Islet of Langerhans (tissue), 1 donor: ENCODE results near the gene ARHGAP6.
"Not testable (repeated sequence)": the region's sequence is repeated elsewhere in the genome, so short reads cannot be mapped to it uniquely, and the experiment has no call there.

ENCODE experiments used
- FAIRE-seq: peaks from one replicate; lab custom pipeline; 2011; peaks lifted over from hg19 to GRCh38; lab: Jason Lieb, UNC

ARHGAP6 gene

GRCh38 chrX:11641349-11642065 lies 24.2 kb downstream of the ARHGAP6 start:
- FAIRE-seq, result no peak

GRCh38 chrX:11640089-11640488 lies 25.6 kb downstream of the ARHGAP6 start:
- FAIRE-seq, result no peak

- no peak for FAIRE-seq
Measured at GRCh38 chrX:11632732-11633131, 33.0 kb downstream of the ARHGAP6 start.

- FAIRE-seq, result no peak
Measured at GRCh38 chrX:11629593-11630211, 36.0 kb downstream of the ARHGAP6 start.

GRCh38 chrX:11628399-11628798 lies 37.3 kb downstream of the ARHGAP6 start:
- no peak for FAIRE-seq

- FAIRE-seq, result peak; percentile 79
Measured at GRCh38 chrX:11626351-11626750, 39.4 kb downstream of the ARHGAP6 start.

DNA sequence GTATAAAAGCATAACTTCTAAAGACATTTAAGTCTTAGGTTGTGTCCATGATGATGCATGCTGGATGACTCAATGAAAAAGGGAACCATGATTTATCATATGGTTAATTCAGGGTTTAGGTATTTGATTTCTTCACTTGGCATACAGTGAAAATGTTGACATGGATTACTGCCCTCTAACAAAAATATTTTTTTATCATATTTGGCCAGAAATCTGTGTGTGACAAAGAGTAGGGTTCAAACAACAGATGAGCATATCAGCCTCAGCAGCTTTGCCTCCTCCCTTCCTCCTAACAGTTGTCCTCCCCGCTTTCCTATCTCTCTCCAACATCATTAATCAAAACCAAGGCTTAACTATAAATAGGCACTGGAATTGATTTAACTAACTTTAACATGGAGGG lies 46.3 kb downstream of the ARHGAP6 start:
- FAIRE-seq, result no peak

DNA sequence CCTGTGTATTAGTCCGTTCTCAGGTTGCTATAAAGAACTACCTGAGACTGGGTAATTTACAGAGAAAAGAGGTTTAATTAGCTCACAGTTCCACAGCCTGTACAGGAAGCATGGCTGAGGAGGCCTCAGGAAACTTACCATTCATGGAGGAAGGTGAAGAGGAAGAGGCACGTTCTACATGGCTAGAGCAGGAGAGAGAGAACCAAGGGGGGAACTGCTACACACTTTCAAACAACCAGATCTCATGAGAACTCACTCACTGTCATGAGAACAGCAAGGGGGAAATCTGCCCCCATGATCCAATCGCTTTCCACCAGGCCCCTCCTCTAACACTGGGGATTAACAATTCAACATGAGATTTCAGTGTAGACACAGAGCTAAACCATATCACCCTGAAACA lies 51.5 kb downstream of the ARHGAP6 start:
- FAIRE-seq, result not testable (repeated sequence)

- FAIRE-seq, result no peak
Measured at GRCh38 chrX:11611965-11612364, 53.8 kb downstream of the ARHGAP6 start.

DNA sequence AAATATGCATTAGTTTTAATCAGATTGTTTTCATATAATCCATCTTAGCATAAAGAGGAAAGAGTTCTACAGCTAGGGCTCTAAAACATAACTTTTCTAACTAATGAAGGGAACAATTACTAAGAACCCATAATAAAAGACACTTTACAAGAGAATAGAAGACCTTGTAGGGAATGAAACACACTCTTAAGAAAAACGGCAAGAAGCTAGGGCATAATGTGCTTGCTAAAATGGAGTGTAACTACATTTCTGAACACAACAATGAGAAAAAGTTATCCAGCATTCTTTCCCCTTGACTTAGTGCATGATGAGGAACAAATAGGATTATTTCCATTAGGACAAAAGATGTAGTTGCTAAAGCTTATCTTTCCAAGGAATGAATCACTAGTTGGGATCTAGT lies 54.6 kb downstream of the ARHGAP6 start:
- no peak for FAIRE-seq

DNA sequence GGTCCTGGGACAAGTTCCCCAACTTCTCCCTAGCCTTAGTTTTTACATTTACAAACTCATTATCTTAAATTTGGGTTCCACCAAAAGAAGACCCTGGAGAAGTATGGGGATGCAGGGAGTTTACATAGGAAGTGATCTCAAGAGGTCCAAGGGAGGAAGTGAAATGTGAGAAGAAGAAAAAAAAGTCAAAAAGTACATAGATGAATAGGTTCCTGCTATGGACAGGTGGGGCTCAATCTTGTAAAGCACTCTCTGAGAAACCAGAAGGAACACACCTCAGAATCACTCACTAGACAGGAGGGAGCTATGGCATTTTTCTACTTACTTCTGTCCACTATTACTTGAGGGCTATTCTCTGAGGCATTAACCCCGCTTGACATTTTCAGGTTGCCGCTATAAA lies 56.6 kb downstream of the ARHGAP6 start:
- FAIRE-seq, result no peak

DNA sequence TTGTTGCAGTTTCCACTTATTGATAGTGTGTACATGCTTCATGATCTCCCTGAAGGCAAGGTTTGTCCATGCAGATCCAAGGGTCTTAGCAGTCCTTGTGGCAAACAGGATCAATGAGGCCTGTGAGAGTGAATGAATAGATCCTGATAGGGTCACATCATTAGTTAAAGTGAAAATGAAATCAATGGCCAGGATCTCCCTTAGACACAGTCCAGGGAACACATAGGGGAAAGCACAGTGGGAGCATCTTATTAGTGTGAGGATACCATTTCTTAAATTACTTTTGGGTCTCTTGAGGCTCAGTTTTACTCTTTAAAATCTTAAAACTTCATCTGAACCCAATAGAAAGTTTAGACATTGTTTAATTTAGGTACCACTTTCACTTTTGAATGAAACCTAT lies 59.3 kb downstream of the ARHGAP6 start:
- no peak for FAIRE-seq

DNA sequence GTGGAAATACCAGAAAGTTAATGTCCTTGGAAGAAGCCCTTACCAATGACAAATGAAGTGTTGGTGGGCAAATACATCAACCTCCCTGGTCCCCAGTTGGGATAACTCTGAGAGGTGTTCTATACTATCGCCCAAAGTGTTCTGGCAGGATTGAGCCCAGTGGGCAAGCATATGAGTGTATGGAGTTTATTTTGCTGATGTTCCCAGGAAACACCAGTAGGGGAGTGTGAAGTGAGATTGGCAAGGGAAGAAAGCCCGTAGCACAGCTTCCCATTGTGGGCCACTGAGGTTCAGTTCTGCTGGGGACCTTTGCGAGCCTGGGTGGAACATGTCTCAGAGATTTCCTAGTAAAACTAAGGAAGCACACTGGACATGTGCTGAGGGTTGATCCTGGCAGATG lies 65.1 kb downstream of the ARHGAP6 start:
- no peak for FAIRE-seq

DNA sequence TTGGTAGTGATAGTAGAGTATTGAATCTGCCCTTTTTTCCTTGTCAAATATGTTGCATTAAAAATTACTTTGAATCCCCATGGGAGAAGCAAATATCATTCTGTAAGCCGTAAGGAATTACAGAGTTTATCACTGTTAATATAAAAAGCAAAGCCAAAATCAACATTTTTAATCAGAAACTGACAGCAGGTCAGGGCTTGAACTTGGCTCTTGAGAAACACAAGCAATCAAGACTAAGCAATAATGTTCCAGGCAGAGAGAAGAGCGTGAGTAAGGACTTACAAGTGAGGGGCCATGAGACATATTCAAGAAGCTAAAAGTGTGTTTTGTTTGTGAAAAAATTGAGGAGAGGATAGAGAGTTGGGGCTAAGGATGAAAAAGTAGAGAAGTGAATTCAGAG lies 68.2 kb downstream of the ARHGAP6 start:
- FAIRE-seq, result no peak

DNA sequence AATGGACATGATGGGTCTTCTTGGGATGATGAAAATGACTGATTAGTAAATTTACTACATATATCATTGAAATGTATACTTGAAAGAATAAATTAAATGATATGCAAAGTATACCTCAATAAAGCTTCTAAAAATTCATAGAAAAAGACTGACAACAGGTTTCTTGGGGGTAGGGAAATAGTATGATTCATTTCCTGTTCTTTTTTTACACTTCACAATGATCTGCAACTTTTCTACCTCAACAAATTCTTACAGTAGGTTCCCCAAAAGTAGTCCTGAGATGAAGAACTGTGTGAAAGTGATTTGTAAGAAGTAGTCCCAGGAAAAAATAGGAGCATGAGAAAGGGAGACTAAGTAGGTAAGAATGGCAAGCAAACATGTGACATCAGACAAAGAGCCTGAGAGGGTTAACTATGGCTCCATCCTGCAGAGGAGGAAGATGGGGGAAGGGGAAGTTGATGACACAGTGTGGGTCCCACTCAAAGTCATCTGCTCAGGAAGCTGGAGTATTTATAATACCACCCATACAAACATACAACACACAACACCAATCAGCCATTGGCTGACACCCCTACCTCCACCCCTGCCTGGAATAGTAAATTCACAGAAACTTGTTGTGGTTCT lies 73.9 kb downstream of the ARHGAP6 start:
- no peak for FAIRE-seq

DNA sequence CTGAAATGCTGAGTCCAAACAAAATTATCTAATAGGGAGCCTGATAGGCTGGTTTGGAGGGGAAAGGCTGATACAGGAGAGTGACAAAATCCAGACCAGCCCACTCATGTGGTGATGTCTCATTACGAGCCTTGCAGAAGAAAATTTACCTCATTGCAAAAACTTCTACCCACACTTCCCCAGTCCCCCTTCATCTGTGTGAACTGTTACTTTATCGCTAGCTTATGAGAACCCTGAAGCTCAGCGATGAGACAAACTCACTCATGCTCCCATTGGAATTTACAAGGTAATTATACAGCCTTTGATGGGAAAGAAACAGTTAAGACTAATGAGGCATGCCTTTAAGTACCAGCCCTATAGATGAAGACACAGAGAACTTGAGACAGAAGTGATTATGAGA lies 76.1 kb downstream of the ARHGAP6 start:
- no peak for FAIRE-seq

DNA sequence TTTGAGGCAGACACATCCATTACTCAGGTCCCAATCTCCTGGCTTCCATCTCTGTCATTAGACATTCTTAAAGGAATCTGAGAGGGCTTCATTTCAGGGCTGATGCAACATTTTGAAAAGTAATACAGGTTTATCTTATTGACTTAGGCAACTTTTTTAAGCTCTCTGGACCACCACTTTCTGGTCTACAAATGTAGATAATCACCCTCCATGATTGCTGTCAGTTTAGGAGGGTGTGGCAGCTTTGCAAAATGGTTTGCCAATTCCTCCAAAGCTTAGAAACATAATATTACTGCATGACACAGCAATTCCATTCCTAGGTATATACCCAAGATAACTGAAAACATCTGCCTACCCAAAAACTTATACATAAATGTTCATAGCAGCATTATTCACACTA lies 77.6 kb downstream of the ARHGAP6 start:
- FAIRE-seq, result no peak

- peak; percentile 60 for FAIRE-seq
Measured at GRCh38 chrX:11585174-11585573, 80.5 kb downstream of the ARHGAP6 start.

GRCh38 chrX:11580789-11581188 lies 84.9 kb downstream of the ARHGAP6 start:
- FAIRE-seq, result peak; percentile 24

DNA sequence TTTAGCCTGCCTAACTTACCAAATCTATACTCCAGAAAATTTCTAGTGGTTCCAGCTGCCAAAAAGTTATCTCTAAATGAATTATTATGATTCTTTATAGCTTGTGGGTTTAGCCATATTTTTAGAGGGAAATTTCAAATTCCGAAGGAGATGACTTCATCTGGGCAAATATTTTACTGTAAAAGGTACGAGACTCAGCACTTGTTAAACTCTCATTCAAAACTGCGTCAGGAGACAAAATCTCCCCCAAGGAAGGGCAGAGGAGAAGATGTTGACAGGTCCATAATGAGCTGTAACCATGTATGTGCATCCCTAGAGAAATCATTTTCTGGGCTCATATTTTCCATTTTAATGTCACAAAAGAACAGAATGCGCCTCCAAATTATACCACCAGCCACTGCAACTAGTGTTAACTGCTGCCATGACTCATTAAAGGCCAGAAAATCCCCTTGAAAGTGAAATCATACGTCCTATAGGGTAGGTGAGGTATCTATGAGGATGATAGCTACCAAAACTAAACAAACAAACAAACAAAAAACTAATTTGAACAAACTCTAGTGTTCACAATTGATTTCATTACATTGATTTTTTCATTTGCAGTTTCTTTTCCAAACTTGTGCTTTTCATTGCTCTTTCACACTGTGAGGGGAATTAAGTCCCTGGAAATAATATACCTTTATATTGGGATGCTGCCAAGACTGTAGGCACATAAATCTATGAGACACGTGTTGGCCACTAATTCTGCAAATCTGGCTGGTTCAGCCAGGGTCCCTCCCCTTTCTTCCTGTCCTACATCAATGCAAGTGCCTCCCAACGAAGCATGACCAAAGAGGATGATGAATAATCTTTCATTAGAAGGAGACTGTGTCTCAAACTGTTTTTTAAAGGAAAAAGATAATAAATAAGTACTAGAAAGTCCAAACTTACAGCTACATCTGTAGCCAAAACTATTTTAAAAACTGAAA lies 85.8 kb downstream of the ARHGAP6 start:
- FAIRE-seq, result no peak

DNA sequence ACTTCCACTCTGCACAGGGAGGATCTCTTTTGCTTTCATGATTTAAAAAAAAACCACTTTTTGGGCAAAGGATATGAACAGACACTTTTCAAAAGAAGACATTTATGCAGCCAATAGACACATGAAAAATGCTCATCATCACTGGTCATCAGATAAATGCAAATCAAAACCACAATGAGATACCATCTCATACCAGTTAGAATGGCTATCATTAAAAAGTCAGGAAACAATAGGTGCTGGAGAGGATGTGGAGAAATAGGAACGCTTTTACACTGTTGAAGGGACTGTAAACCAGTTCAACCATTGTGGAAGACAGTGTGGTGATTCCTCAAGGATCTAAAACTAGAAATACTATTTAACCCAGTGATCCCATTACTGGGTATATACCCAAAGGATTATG lies 87.4 kb downstream of the ARHGAP6 start:
- FAIRE-seq, result not testable (repeated sequence)

DNA sequence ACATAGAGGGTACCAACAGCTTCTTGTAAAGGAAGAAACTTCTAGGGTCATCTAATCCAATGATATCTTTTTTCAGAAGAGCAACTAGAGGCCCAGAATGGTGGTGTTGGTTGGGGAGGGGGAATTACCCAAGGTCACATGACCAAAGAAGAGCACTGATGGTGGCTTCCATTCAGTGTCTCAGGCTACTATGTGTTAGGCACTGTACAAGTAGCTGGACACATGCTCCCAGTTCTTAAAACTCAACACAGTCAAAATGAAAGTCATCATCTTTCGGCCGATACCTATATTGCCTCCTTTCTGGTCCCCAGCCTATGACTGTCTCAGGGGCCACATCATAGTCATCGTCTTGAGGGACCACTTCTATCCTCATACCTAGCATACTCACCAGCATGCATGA lies 88.1 kb downstream of the ARHGAP6 start:
- no peak for FAIRE-seq

GRCh38 chrX:11575332-11575731 lies 90.4 kb downstream of the ARHGAP6 start:
- FAIRE-seq, result no peak
